RWPE2 (cell line): ENCODE results near the gene RGS17.
A peak's percentile ranks its signal among the peaks of the same experiment; 100 is the strongest.
"Not testable (repeated sequence)": the region's sequence is repeated elsewhere in the genome, so short reads cannot be mapped to it uniquely, and the experiment has no call there.

Experiments used
- ATAC-seq: fragments of 200-7000 bp; cut with Tn5 transposase; 3 replicates; pipeline ENCODE4 v1.9.1; 2021; ENCODE audit warnings: low read depth
- DNase-seq: peaks from one replicate; pipeline ENCODE4 v3.0.0-alpha.2; 2020; ENCODE audit warnings: low spot score
- H3K27ac ChIP-seq: fragments of 450-650 bp; 2 replicates; pipeline ENCODE4 v1.5.1; 2017; ENCODE audit warnings: mild to moderate bottlenecking; ENCODE audit not compliant: poor library complexity, severe bottlenecking
- H3K27me3 ChIP-seq: fragments of 250-450 bp; sonication (Bioruptor Pico); 2 replicates; pipeline ENCODE4 v1.5.1; 2021; ENCODE audit warnings: mild to moderate bottlenecking, moderate library complexity; ENCODE audit not compliant: insufficient read depth, poor library complexity, severe bottlenecking
- H3K36me3 ChIP-seq: fragments of 250-450 bp; sonication (Bioruptor Pico); 2 replicates; pipeline ENCODE4 v1.5.1; 2020; ENCODE audit warnings: low read depth, mild to moderate bottlenecking, moderate library complexity
- H3K4me1 ChIP-seq: fragments of 250-450 bp; sonication (Bioruptor Pico); 2 replicates; pipeline ENCODE4 v1.5.1; 2021; ENCODE audit warnings: mild to moderate bottlenecking, moderate library complexity; ENCODE audit not compliant: insufficient read depth, poor library complexity, severe bottlenecking
- H3K4me3 ChIP-seq: fragments of 250-450 bp; sonication (Bioruptor Pico); 2 replicates; pipeline ENCODE4 v1.5.1; 2021; ENCODE audit warnings: mild to moderate bottlenecking, moderate library complexity; ENCODE audit not compliant: severe bottlenecking
- H3K9me3 ChIP-seq: fragments of 250-450 bp; sonication (Bioruptor Pico); 2 replicates; pipeline ENCODE4 v1.5.1; 2021; ENCODE audit warnings: mild to moderate bottlenecking, moderate library complexity; ENCODE audit not compliant: severe bottlenecking
- CTCF ChIP-seq: fragments of 450-650 bp; IDR thresholded peaks from one replicate; pipeline ENCODE4 v1.5.1; 2017; ENCODE audit warnings: mild to moderate bottlenecking, moderate library complexity; ENCODE audit not compliant: poor library complexity, severe bottlenecking

Gene RGS17

GRCh38 chr6:153002613-153003365 is 128.3 kb downstream of the RGS17 start, which contains the start of gene MTRF1L:
MTRF1L (minus strand) TSS chr6:153002709; CDS start chr6:153002685, 24 bp downstream.
- Histone ChIP-seq H3K4me3 (peak within 1 kb of the TSS; percentile 97), H3K36me3 (peaks cover 28% of the 10 kb centered on the region), H3K27ac (peak within 1 kb of the TSS; percentile 66), H3K27me3 (no peaks in the 10 kb centered on the region), H3K9me3 (no peaks in the 10 kb centered on the region), H3K4me1 (peaks cover 32% of the 10 kb centered on the region)
- TF ChIP-seq CTCF: no peak
- peak; percentile 95 for DNase-seq
- peak; percentile 92 for ATAC-seq

- DNase-seq (no peak), ATAC-seq (peak; percentile 27)
- no peak for TF ChIP-seq CTCF
- peaks cover 32% of the 10 kb centered on the region for H3K4me1 ChIP-seq
- H3K36me3 ChIP-seq: peaks cover 36% of the 10 kb centered on the region
- H3K4me3 ChIP-seq: peak overlapping the region; percentile 97
- H3K27ac ChIP-seq: peak overlapping the region; percentile 66
- no peaks in the 10 kb centered on the region for H3K27me3 ChIP-seq
- H3K9me3 ChIP-seq: no peaks in the 10 kb centered on the region
Observed at GRCh38 chr6:153001767-153002612, 129.1 kb downstream of the RGS17 start.

- not testable (repeated sequence) for H3K4me3 ChIP-seq, H3K27me3 ChIP-seq, H3K27ac ChIP-seq, ATAC-seq, H3K9me3 ChIP-seq, DNase-seq
- Histone ChIP-seq H3K4me1 (peaks cover 32% of the 10 kb centered on the region), H3K36me3 (peaks cover 48% of the 10 kb centered on the region)
Observed at GRCh38 chr6:153000790-153001189, 130.3 kb downstream of the RGS17 start.

- Histone ChIP-seq H3K27ac (no peak overlapping the region), H3K4me3 (no peak overlapping the region), H3K27me3 (no peaks in the 10 kb centered on the region), H3K4me1 (peaks cover 32% of the 10 kb centered on the region), H3K36me3 (peaks cover 53% of the 10 kb centered on the region), H3K9me3 (no peaks in the 10 kb centered on the region)
- ATAC-seq: no peak
- no peak for DNase-seq
- no peak for TF ChIP-seq CTCF
Observed at GRCh38 chr6:153000243-153000642, 130.8 kb downstream of the RGS17 start.

- DNase-seq, H3K9me3 ChIP-seq, H3K27ac ChIP-seq, H3K27me3 ChIP-seq, ATAC-seq, H3K4me3 ChIP-seq: not testable (repeated sequence)
- peaks cover 32% of the 10 kb centered on the region for H3K4me1 ChIP-seq
- peaks cover 60% of the 10 kb centered on the region for H3K36me3 ChIP-seq
Observed at GRCh38 chr6:152999538-152999937, 131.5 kb downstream of the RGS17 start.
